ENCODE results near the gene AK8.
"Not testable (repeated sequence)": the region's sequence is repeated elsewhere in the genome, so short reads cannot be mapped to it uniquely, and the experiment has no call there.

AK8 gene

DNA sequence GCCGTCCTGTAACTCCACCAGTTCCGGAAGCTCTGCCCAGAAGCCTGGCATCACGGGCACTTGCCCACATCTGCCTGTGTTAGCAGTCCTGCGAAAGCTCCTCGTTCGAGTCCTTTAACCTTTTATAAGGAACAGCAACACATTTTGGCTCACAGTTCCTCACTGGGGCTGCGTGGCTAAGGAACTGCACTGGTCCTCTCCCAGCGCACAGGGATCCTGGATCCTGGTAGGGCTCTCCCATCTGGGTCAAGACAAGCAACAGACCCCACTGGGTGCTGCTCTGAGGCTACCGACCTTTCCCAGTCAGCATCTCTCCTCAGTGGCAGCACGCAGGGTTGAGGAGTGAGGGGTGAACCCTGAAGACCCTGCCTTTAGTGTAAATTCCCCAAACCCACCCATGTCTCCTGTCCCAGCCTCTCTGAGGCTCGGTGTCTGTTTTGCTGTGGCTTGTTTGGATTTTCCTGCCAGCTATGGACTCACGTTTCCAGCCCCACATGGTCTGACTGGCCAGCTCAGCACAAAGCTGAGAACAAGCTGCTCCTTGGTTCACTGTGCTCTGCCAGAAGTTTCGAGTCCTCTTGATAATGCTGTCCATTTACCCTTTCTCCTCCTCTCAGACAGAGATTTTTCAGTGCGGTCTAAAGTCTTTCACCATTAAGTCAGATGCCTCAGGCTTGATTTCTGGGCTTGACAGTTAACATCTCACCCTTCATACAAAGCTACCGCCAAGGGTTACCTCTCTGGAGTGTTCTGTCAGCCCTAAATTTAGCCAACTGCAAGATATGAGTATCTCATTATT, 80.0 kb downstream of the AK8 start:
- peak in 1 of 2 experiments; percentile 11 for DNase-seq

DNA sequence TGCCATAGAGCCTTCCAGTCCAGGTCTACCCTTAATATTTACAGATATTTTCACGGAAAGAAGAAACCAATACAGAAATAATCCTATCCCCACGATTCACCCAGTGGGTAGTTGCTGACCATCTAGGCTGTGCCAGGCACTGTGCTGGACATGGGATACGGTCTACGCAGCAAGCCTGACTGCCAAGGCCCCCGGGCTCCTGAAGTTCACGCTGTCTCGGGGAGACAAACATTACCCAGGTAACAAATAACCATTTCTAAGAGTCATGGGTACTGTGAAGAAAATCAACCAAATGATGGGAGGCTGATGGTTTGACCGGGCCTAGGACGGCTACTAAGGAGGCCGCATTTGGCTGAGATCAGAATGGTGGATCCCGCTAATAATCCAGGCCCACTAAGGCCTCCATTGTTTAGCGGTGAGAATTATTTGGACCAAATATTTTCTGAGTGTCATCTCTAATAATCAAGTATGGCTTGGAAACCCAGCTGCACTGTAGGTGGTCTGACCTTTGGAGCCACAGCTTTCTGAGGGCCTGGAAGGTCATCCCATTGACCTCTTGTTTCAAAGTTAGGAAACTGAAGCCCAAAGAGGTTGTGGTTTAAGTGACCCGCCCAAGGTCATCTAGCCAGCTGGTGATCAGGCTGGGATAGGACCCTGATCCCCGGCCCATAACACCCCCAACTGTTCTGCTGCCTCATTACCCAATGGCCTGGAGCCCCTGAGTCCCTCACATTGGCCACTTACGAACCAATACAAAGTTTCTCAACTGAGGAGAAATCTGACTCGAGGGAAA, 82.4 kb downstream of the AK8 start:
- no peak for DNase-seq

DNA sequence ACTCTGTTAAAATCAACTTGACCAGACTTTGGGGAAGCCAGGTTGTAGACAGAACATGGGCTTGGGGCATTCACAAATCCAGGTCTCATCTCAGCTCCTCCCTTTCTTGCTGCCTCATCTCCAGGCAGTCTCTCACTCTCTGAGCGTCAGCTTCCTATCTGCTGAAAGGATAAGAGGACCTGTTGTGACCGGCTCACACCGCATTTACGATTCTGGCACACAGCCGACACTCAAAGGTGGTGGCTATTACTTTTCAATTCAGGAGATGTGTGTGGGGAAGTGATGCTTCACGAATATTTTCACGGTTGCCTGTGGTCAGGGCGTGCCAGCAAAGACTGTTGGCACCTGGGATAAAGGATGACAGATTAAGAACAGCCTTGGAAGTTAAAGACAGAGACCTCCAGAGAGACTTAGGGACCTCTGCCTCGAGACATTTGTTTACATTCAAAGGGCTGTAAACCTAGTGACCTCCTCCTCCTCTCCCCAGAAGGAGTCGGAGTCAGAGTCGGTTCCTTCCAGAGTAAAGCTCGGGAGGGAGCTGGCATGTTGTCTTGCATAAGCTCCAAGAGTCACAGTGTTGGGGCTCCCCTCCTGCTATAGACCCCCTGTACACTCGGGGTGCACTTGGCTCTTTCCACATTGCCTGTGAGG, 83.2 kb downstream of the AK8 start:
- peak in 1 of 2 experiments; percentile 15 for DNase-seq

DNA sequence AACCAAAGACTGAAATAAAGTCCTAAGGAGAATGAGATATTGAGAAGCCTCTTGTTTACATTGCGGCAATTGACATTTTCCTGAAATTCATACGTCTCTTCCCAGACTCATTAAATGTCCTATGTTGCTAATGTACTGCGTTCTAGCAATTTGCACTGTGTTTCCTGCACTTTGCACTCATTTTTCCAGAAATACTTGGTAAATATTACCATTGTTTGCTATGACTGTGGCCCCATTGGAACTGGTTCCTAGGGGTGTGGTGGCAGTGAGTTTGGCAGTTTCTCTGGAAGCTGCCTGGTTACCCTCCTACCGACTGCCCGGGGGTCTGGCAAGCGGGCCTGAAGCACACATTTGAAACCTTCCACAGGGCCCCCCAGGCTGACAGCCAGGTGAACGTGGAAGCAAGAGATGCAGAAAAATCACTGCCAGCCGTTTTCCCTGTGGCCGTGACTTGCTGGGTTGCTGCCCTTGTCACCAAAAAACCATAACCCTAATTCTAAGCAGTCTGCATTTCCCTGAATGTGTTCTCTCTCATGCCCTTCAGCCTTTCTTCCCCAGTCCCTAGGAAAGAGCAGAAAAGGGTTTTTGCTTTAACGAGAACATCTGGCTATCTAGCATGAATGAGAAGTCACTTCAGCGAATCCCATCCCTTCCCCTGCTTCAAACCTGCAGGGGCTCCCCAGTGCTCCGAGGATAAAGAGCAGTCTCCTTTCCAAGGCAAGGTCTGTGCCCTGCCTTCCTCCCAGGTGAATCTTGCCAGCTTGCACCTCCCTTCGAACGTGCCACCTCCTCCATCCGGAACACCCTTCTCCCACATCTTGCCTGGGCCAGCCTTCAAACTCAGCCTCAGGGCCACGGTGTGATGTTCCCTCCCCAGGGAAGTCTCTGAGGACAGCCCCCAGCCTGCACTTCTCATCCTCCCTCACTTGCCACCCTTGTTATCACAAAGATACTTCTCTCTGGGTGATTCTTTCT, 84.2 kb downstream of the AK8 start:
- no peak for DNase-seq

DNA sequence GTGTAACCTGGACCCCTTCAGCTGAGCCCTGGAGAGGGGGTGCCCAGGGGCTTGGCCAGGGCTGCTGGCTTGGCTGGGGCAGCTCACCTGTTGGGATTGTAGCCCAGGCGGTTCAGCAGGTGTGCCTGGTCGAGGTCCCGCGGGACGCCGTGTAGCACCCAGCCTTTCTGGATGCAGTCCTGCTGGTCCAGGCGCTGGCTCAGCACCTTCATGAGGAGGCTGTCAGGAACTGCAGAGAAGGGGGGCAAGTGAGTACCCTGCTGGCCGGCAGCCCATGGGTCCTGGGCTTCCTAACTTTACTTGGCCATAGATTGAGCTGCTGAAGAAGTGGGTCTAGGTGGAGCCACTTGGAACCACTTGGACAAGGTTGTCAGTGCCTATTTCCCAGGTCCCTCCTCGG, 85.5 kb downstream of the AK8 start:
- no peak for DNase-seq

DNA sequence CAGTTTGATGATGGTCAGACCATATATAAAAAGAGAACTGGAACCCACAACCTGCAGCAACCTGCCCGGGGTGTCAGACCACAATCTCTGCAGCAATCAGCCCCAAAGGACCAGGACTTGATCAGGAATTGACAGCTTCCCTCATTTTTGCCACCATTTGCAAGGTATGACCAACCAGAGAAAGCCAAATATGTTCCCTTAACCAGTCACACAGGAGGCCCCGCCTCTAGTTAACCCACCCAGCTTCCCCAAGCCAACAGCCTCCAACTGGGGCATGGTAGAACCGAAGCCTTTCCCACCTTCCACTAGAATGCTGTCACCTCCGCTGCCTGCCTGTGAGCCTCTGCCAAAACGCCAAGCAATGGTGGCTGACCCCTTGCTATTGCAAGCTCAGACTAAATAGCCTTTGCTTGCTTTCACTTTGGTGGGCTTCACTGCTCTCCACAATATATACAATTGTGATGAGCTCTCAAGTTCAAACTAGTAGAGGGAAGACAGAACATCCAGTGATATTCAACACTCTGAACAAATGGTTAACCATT, 86.3 kb downstream of the AK8 start:
- no peak for DNase-seq

DNA sequence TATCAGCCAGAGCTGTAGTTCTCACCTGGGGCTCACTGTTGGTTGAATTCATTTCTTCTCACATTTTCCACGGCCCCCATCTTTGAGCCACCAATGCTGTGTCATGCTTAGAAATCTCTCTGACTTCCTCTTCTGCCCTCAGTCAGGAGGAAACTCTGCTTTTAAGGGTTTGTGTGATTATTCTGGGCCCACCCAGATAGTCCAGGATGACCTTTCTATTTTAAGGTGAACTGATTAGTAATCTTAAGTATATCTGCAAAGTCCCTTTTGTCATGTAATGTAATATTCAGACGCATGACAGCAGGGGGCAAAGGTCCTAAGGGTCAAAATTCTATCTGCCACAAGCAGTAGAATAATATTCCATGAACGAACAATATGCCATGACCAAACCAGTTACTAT, 88.4 kb downstream of the AK8 start:
- DNase-seq, result no peak

DNA sequence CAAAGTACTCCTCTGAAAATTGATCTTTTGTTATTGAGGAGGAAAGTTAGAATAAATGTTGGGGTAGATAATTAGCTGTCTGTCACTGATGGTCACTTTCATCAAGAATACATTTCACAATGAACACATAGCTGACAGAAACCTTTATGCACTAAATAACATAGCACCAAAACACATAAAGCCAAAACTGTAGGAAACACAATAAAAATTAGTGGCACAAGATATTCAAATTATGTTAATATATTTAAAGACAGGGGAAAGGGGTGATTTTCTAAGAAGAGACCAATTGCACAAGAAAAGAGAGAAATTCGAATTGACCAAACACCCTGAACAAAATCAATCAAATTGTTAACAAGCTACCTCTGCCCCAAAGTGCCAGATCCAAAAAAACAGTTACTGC, 89.7 kb downstream of the AK8 start:
- no peak for DNase-seq

DNA sequence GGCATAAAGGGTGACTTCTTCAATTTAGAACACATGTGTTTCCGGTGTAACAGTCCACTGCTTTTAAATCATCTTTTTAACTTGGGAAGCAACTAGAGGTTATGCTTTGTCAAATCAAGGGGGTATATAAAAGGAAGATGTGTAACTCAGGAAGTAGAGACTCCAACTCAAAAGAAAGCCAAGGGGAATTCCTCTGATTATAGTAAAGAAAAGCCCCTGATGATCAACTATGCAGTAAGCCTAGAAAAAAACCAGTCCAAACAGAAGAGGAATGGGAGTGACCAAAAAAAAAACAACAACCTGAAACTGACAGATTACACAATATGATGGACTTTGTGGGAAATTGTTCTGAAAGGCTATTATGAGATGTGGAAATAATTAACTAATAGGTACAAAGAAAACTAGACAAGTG, 90.3 kb downstream of the AK8 start:
- no peak for DNase-seq

DNA sequence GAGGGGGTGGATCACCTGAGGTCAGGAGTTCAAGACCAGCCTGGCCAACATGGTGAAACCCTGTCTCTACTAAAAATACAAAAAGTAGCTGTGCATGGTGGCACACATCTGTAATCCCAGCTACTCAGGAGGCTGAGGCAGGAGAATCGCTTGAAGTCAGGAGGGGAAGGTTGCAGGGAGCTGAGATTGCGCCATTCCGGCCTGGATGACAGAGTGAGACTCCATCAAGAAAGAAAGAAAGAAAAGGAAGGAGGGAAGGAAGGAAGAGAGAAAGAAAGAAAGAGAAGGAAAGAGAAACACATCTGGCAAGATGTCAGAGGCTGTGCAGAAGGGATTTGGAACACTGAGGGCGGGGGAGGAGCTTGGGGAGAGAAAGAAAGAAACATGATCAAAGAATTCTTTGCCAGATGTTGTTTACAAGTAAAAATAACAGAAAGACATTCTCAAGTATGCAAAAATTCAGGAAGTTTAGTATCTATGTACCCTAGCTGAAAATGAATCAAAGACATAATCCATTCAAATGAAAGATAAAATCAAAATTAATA, 93.7 kb downstream of the AK8 start:
- DNase-seq, result no peak

DNA sequence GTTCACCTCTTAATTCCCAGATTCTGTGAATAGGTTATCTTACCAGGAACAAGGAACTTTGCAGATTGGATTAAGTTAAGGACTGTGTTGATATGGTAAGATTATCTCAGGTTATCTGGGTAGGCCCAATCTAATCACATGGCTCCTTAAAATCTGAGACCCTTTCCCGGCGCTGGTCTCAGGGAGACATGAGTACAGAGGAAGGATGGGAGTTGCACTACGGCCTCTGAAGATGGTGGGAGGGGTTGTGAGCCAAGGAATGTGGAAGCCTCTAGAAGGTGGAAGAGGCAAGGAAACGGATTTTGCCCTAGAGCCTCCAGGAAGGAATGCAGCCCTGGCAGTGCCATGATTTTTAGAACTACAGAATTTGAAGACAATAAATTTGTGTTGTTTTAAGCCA, 95.1 kb downstream of the AK8 start:
- DNase-seq, result no peak

DNA sequence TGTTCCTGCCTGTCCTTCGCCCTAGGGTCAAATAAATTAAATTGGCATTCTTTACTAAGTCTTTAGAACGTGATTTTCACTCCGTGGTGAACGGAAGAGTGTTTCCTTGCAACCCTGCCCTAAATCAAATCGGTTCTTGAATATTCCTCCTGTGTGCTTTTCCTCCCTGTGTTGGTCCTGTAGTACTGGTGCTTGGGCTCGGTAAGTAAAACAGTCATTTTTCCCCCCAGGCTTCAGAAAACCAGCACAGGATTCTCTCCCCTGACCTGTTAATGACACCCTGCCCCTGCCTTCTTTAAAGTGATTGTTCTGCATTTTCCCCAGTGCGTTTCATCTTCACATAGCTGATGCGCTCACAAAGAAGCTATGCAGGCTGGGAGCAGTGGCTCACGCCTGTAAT, 96.0 kb downstream of the AK8 start:
- no peak for DNase-seq

DNA sequence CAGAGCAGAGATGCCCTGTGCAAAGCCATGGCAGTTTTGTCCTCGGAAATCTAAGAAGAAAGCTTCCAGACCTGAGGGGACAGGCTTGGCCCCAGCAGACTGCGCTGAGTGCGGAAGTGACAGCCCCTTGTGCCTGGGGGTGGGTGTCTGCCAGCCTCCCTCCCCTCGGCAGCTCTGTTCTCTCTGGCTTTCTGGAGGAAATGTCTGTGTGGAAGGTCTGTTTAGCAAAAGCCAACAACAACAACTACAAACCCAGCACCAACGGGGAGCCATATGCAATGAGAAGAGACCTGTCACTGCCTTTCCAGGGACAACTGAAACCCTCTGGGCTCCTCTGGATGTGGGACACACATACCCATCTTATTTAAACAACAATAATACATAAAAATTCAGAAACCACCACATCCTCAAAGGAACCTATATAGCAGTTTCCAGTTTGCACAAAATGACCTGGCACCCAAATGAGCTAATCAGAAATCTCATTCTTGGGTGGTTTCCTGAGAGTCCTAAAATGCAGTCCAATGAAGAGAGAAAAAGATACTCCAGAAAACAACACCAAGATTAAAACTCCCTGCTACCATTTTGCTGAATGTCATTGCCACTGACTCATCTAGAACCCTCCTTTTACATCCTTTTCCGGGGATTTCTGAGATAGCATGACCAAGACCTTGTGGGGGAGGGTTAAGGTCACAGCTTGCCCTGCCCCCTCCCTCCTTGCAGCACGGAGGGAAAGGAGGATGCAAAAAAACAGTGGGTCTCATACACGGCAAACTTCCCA, 97.7 kb downstream of the AK8 start:
- no peak for DNase-seq

DNA sequence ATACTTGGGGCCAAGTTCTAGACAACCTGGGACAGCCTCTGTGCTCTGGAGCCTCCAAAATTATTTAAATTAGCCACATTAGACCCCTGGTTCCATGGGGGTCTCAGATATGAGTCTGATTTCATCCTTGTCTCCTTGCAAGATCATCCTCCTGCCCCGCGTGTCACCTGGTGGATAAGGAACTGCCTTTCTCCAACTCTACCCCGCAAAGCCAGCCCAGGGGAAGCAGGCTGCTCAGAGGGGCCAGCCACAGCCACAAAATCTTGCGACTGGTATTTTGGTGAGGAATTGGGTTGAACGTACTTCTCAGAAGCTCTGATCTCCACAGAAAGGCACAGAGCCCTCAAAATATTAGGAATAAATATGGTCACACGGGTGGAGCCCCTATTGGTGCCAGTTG, 101.2 kb downstream of the AK8 start:
- DNase-seq, result no peak

DNA sequence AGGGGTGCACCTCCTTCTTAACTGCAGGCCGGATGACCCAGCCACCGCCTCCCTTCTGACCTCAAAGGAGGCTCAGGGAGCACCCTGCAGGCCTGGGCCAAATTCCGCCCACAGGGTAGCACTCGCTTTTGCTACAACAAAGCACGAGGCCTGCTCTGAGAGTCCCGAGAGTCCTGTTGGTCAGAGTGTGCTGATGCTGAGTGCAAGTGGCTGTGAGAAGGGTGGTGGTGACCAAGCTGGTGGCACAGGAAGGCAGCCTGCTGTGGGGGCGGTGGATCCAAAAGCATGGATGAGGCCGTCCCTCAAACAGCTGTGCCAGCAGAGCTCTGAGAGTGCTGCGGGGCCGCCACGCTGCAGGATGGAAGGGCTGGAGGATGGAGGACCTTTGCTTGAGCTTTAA, 101.8 kb downstream of the AK8 start:
- DNase-seq, result no peak

DNA sequence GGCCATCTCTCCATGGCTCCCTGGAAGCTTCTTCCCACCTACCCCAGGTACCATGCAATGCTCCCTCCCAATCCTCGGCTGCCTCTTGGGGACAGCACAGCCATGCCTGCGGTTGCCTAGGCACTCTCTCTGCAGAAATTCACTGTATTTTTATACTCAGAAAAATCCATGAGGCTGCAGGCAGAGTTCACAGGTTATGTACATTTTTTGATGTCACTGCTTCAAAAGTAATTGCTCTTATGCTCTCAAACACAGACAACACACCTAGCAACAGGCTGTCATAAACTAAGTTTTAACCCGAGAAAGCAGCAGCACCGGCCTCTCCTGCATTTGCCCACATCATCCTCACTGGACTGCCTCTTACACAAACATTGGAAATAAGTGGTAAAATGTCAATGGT, 102.4 kb downstream of the AK8 start:
- DNase-seq, result no peak

DNA sequence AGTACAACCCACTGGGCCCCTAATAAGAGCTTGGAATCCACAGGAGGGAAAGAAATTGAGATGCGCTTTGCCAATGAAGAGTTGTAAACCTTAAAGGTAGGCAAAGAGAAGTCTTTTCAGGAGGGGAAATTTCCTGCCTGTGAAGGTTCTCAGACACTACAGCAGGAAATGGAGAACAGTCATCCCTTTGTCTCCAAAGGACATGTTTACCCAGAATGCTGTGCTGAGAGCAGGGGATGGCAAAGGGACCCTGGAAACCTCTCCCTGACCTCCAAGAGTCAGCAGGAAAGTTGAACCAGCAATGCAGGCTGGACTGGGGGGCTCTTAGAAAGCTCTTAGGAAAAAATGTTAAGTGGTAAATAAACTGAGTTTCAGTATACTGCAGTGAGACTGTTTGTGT, 103.2 kb downstream of the AK8 start:
- no peak for DNase-seq

DNA sequence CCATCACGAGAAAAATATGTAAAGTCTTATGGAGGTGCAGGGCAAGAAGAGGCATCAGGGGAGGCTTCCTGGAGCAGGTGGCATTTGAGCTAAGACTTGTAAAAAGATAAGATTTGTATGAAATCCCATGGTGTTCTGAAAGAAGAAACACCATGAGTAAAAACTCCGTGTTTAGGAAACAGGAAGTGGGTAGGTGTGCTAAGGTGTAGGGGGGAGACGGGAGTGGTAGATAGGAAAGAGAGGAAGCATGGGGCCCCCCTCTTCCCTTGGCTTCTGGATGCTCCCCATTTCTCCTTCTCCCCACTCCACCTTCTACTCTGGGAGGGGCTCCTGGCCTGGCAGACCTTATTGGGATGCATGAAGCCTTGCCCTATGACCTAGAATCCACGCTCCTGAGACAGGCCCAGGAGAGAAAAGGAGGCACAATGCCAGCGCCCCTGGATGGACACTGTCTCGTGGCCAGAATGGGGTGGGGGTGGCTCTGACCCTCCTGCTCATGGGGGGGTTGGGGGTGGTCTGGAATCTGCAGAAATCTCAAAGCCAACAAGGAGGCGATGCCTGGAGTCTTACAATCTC, 104.2 kb downstream of the AK8 start:
- DNase-seq, result no peak

DNA sequence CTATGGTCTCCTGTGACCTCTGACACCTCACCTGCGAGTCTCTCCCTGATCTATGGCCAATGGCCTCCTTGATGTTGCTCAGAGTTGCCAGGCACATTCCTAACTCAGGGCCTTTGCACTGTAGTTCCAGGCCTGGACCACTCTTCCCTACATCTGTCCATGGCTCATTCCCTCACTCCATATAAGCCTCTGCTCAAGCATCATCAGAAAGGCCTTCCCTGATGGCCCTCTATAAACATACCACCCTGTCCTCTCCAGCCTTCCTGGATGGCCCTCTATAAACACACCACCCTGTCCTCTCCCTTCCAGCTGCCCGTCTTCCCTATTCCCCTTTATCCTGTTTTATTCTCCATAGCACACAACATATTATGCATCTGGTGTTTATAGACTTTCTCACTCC, 105.0 kb downstream of the AK8 start:
- no peak for DNase-seq

DNA sequence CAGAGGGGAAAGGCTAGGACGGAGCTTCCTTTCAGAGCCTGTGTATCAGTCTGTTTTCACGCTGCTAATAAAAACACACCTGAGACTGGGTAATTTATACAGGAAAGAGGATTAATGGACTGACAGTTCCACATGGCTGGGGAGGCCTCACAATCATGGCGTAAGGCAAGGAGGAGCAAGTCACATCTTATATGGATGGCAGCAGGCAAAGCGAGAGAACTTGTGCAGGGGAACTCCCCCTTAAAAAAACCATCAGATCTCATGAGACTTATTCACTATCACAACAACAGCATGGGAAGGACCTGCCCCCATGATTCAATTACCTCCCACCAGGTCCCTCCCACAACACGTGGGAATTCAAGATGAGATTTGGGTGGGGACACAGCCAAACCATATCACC, 106.3 kb downstream of the AK8 start:
- DNase-seq, result not testable (repeated sequence)

DNA sequence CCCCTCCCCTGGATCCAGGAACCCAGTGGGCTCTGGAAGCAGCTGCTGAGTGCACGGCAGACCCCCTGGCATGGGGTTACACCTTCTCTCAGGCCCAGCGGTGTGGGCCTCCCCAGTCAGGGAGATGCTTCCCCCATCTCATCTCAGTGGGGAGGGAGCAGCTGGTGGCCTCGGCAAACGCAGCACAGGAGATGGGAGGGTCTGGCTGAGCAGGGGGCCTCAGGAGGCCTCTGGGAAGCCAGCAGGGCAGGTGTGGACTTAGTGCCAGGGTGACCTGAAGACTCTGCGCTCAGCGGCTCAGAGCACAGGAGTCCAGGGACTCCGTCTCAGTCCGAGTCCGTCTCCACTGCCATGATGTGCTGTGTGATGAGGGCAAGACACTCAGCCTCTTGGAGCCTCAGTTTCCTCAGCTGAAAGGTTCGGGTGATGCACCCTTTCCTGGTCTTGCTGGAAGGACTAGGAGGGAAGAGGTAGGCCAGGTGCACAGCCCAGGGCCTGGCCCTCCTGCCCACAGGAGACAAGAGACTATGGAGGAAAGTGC, 107.2 kb downstream of the AK8 start:
- DNase-seq, result no peak
